Stimulated activated CD8-positive, alpha-beta memory T cell treated with anti-CD3 and anti-CD28 coated beads, Interleukin-15, amount 100 ng/mL, for 48 hours (primary cell): ENCODE measurements around the gene RTF1.

ENCODE experiments used
- DNase-seq, 2 donors: peaks; one replicate each; pipeline ENCODE4 v3.0.0-alpha.2; 2020; ENCODE audit warnings: low read depth in 2 of 2

The RTF1 gene

GRCh38 chr15:41487381-41487780 is 70.5 kb downstream of the RTF1 start:
- DNase-seq = no peak

DNA sequence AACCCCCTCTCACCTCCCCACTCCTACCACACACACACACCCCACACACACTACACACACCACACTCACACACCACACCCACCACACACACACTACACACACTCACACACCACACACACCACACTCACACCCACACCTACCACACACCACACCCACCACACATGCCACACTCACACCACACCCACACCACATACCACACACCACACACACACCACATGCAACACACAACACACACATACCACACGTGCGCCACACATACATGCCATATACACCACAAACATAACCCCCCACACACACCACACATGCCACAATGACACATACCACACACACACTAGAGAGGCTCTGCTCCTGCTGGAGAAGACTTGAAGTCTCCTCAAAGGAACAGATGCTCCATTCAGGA is 70.9 kb downstream of the RTF1 start:
- DNase-seq = no peak

- DNase-seq = no peak
Measured at GRCh38 chr15:41489641-41490040, 72.7 kb downstream of the RTF1 start.

GRCh38 chr15:41490355-41490754 is 73.5 kb downstream of the RTF1 start:
- DNase-seq = no peak

- DNase-seq = no peak
Measured at GRCh38 chr15:41491889-41492288, 75.0 kb downstream of the RTF1 start.

DNA sequence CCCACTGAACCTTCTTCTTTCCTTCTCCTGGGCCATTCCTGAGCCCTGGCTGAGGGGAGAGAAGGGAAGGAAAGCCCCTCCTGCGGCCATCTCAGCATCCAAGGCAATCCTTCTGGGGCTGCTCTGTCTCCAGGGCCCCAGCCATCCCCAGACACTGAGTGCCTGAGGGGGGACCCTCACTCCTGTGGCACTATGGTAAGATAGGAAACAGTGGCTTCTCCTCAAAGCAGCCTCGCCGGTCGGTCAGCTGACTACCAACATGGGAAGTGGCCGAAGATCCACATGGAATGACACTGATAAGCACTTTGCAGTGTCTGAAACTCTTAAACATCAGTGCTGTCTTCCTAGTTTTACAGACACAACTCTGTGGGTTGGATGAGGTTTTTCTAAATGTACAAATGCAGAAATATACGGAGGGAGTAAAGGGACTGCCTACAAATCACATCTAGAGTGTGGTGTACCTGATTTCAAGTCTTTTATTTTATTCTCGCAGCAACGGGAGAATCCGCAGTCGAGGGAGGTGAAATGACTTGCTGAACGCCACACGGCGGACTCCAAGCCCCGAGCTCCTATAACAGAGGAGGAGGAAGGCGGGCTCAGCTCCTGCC is 75.8 kb downstream of the RTF1 start:
- no peak for DNase-seq

GRCh38 chr15:41493205-41493901 is 76.5 kb downstream of the RTF1 start, which contains the start of gene ITPKA:
Gene ITPKA, plus strand, starts transcription at chr15:41493874. Its CDS starts 54 bp downstream, at chr15:41493928.
- DNase-seq = peak; percentile 84 to 88

- DNase-seq = no peak
Measured at GRCh38 chr15:41493902-41494189, 77.0 kb downstream of the RTF1 start.

DNA sequence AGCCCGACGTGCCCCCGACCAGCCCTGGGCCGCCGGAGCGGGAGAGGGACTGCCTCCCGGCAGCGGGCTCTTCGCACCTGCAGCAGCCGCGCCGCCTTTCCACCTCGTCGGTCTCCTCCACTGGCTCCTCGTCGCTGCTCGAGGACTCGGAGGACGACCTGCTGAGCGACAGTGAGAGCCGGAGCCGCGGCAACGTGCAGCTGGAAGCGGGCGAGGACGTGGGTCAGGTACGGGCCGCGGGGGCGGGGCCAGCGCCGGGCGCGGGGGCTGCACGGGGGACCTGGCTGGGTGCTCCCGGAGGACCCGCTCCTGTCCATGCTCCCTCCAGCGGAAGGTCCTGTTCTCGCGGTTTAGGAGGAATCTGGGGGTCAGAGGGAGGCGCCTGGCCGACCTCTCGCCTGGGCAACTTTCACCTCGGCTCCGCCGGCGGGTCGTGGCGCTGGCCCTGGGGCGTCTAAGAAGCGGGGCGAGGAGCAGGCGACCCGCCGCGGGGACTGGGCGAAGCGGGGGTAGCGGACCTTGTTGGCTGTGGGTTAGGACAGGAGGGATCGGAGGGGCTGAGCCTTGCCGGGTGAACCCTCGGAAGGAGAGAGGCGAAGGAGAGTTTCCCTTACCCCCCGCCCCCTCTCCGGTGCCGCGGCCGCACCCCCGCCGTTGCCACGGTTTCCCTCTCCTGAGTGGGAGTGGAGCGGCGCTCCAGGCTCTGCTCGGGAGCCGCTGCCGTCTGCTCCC is 77.5 kb downstream of the RTF1 start:
- no peak for DNase-seq

- no peak for DNase-seq
Measured at GRCh38 chr15:41494922-41495735, 78.2 kb downstream of the RTF1 start.

GRCh38 chr15:41495736-41496599 is 79.1 kb downstream of the RTF1 start:
- no peak for DNase-seq

- no peak for DNase-seq
Measured at GRCh38 chr15:41498657-41499056, 81.8 kb downstream of the RTF1 start.

DNA sequence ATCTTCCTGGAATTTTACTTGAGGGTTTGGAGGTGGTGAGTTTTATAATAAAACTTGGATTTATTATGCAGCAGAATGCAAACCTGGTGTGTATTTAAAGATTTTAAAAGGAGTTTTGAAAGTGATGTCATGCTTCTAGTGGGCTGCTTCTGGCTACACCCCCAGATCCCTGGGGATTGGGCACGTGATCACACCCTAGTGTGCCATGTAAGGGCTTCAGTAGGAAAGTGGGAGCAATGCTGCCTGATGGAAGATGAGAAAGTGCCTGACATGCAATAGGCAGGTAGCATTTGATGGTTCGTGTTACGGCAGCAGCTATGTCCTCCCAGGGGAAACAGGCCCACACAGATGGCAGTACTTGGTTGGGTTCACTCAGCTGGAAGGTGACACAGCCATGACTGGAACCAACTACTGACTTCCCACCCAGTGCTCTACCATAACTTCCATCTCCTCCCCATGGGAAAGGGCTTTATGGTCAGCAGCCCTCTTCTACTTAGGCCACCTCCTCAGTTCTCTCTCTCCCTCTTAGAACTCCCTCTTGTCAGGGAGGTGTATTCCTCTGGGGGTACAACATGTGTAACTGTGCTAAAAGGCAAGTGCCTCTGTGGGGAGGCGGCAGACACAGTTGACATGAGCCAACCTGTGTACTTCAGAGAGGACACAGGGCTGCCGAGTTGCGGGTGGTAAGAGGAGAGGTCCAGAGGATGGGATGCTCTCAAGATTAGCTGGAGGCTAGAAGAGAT is 82.4 kb downstream of the RTF1 start:
- no peak for DNase-seq

DNA sequence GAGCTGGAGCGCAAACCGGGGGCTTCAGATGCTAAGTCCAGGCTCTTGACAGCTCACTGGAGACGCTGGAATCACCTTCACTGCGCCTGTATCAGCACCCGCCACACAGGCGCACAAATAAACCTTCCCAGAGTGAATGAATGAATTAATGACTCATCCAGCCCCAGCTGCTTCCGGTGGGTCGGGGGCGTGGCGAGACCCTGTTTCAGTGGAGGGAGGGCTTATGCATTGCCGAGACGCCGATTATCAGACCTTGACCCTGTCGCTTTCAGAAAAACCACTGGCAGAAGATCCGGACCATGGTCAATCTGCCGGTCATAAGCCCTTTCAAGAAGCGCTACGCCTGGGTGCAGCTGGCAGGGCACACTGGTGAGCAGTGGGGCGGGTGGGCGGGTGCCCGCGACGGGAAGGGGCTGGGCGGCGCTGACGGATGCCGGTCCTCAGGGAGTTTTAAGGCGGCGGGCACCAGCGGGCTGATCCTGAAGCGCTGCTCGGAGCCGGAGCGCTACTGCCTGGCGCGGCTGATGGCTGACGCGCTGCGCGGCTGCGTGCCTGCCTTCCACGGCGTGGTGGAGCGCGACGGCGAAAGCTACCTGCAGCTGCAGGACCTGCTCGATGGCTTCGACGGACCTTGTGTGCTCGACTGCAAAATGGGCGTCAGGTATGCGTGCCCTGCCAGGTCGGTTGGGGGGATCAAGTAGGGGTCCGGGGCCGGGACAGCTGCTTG is 84.5 kb downstream of the RTF1 start:
- no peak for DNase-seq

GRCh38 chr15:41501931-41502794 is 85.3 kb downstream of the RTF1 start:
- DNase-seq = no peak

DNA sequence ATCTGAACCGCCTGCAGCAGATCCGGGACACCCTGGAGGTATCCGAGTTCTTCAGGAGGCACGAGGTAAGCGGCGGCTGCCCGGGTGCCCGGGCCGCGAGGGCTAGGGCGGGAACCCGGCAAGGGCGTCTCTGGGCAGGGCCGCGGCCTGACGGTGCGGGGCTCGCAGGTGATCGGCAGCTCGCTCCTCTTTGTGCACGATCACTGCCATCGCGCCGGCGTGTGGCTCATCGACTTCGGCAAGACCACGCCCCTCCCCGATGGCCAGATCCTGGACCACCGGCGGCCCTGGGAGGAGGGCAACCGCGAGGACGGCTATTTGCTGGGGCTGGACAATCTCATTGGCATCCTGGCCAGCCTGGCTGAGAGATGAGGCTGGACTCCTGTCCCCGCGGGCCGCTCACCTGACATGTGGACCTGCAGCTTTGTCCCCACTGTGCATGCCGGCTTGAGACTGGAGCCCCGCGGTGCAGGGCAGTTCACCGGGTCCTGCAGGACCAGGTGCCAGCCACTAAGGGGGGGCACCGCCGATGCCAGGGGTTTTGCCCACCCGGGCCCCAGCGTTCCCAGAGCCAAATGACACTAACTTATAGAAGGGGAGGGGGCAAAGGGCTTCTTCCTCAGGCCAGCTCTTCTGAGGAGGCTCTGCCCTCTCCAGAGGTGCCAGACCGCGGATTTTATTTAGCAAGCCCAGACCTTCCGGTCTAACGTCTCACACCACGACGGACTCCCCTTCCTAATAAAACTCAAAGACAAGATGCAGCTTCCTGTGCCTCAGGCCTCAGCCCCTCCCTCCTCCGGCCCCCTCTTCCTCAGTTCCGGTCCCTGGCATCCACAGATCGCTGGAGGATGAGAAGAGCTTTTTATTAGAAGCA is 86.1 kb downstream of the RTF1 start:
- DNase-seq = no peak

DNA sequence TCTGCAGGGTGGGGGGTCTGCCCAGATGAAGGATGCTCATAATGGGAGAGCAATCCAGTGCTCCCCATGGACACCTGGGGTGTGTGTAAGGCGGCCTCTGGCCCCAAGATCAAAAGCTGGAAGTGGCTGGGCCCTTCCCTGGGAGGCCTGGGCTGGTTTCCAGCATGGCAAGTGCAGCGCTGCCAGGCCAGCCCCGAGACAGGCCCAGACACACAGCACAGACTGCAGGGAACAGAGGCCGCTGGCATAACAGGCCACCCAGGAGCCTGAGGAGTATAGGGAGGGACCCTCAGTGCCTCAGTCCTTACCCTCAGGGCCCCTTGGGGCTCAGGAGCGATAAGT is 86.7 kb downstream of the RTF1 start:
- no peak for DNase-seq
